ENCODE measurements around the gene KCNJ10.

Gene KCNJ10

DNA sequence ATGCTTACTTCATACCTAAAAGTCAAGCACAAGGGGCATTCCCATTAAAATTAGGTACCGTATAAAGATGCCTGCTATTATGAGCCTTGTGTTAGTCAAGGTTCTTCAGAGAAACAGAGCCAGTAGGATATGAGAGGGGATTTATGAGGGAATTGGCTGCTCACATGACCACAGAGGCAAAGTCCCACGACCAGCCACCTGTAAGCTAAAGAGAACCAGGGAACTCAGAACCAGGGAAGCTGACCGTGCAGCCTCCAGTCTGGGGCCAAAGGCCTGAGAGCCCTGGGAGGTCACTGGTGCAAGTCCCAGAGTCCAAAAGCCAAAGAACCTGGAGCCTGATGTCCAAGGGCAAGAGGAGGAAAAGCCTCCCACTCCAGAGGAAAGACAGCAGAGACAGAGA lies 58.2 kb downstream of the KCNJ10 start:
- H3K36me3 ChIP-seq (ENCODE audit: insufficient read depth, low read length): no peaks in the 10 kb centered on the region
- no peak overlapping the region for H3K9ac ChIP-seq (ENCODE audit: low read depth, low read length)
- no peaks in the 10 kb centered on the region for H3K79me2 ChIP-seq (ENCODE audit: insufficient read depth, low read length)
- DNase-seq: no peak
- no peaks in the 10 kb centered on the region for H3K4me1 ChIP-seq (ENCODE audit: insufficient read depth, low read length)
- no peak overlapping the region for H3K4me3 ChIP-seq (ENCODE audit: low read depth in 1 of 2, low read length in 2 of 2)
- no peak overlapping the region for H3K27ac ChIP-seq (ENCODE audit: low read length)
- no peak overlapping the region for H3K4me2 ChIP-seq (ENCODE audit: insufficient read depth, low read length)
- no peak for TF ChIP-seq EZH2 (IDR thresholded peaks at IDR 0.05; ENCODE audit: borderline replicate concordance, low read depth, low read length, severe bottlenecking)
- H2AFZ ChIP-seq (ENCODE audit: low read depth, low read length): no peak overlapping the region
- no peaks in the 10 kb centered on the region for H3K9me3 ChIP-seq (ENCODE audit: insufficient read depth, low read length, severe bottlenecking)
- no peaks in the 10 kb centered on the region for H4K20me1 ChIP-seq (ENCODE audit: insufficient read depth, low read length)
- H3K27me3 ChIP-seq (ENCODE audit: insufficient read depth, low read length, poor library complexity): peaks cover 21% of the 10 kb centered on the region
- no peak for ATAC-seq (ENCODE audit: insufficient read depth, low read depth)

GRCh38 chr1:160009801-160010200 lies 60.2 kb downstream of the KCNJ10 start:
- no peak overlapping the region for H3K27ac ChIP-seq (ENCODE audit: low read length)
- ATAC-seq (ENCODE audit: insufficient read depth, low read depth): no peak
- H3K4me3 ChIP-seq (ENCODE audit: low read depth in 1 of 2, low read length in 2 of 2): no peak overlapping the region
- H3K4me2 ChIP-seq (ENCODE audit: insufficient read depth, low read length): no peak overlapping the region
- H3K27me3 ChIP-seq (ENCODE audit: insufficient read depth, low read length, poor library complexity): peaks cover 16% of the 10 kb centered on the region
- DNase-seq: no peak
- H2AFZ ChIP-seq (ENCODE audit: low read depth, low read length): no peak overlapping the region
- no peaks in the 10 kb centered on the region for H3K79me2 ChIP-seq (ENCODE audit: insufficient read depth, low read length)
- no peaks in the 10 kb centered on the region for H3K4me1 ChIP-seq (ENCODE audit: insufficient read depth, low read length)
- H3K9me3 ChIP-seq (ENCODE audit: insufficient read depth, low read length, severe bottlenecking): no peaks in the 10 kb centered on the region
- no peaks in the 10 kb centered on the region for H4K20me1 ChIP-seq (ENCODE audit: insufficient read depth, low read length)
- no peak overlapping the region for H3K9ac ChIP-seq (ENCODE audit: low read depth, low read length)
- H3K36me3 ChIP-seq (ENCODE audit: insufficient read depth, low read length): no peaks in the 10 kb centered on the region
- TF ChIP-seq EZH2 (IDR thresholded peaks at IDR 0.05; ENCODE audit: borderline replicate concordance, low read depth, low read length, severe bottlenecking): no peak
- TF ChIP-seq CTCF (IDR thresholded peaks at IDR 0.05; ENCODE audit: borderline replicate concordance, extremely low read depth, low read length, poor library complexity, severe bottlenecking): no peak

DNA sequence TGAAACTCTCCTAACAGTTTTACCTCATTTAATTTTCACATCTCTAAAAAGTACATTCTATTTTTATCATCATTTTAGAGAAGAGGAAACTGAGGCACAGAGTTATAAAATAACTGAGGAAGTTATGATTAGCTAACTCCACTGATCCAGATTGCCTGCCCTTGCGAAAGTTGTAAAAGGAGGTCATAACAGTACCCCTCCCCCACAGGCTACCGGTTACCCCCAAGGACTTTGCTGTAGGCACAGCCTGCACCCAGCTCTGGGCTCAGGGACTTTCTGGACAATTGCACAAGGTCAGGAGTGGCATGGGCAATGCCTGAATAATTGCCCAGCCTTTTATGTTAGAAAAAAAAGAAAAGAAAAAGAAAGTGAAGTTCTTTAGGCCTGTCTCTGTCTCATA lies 60.9 kb downstream of the KCNJ10 start:
- ATAC-seq (ENCODE audit: insufficient read depth, low read depth) (no peak), DNase-seq (no peak)
- Histone ChIP-seq H3K9me3 (ENCODE audit: insufficient read depth, low read length, severe bottlenecking) (no peaks in the 10 kb centered on the region), H3K79me2 (ENCODE audit: insufficient read depth, low read length) (no peaks in the 10 kb centered on the region), H3K9ac (ENCODE audit: low read depth, low read length) (no peak overlapping the region), H3K4me2 (ENCODE audit: insufficient read depth, low read length) (no peak overlapping the region), H2AFZ (ENCODE audit: low read depth, low read length) (no peak overlapping the region), H3K27me3 (ENCODE audit: insufficient read depth, low read length, poor library complexity) (peaks cover 14% of the 10 kb centered on the region), H3K4me1 (ENCODE audit: insufficient read depth, low read length) (no peaks in the 10 kb centered on the region), H4K20me1 (ENCODE audit: insufficient read depth, low read length) (no peaks in the 10 kb centered on the region), H3K36me3 (ENCODE audit: insufficient read depth, low read length) (no peaks in the 10 kb centered on the region), H3K4me3 (ENCODE audit: low read depth in 1 of 2, low read length in 2 of 2) (no peak overlapping the region), H3K27ac (ENCODE audit: low read length) (no peak overlapping the region)
- TF ChIP-seq CTCF (IDR thresholded peaks at IDR 0.05; ENCODE audit: borderline replicate concordance, extremely low read depth, low read length, poor library complexity, severe bottlenecking) (no peak), EZH2 (IDR thresholded peaks at IDR 0.05; ENCODE audit: borderline replicate concordance, low read depth, low read length, severe bottlenecking) (no peak)

GRCh38 chr1:160007577-160008200 lies 62.3 kb downstream of the KCNJ10 start:
- no peaks in the 10 kb centered on the region for H4K20me1 ChIP-seq (ENCODE audit: insufficient read depth, low read length)
- no peaks in the 10 kb centered on the region for H3K36me3 ChIP-seq (ENCODE audit: insufficient read depth, low read length)
- no peak for TF ChIP-seq EZH2 (IDR thresholded peaks at IDR 0.05; ENCODE audit: borderline replicate concordance, low read depth, low read length, severe bottlenecking)
- TF ChIP-seq CTCF (IDR thresholded peaks at IDR 0.05; ENCODE audit: borderline replicate concordance, extremely low read depth, low read length, poor library complexity, severe bottlenecking): peak; percentile 89
- no peak overlapping the region for H2AFZ ChIP-seq (ENCODE audit: low read depth, low read length)
- DNase-seq: no peak
- H3K27ac ChIP-seq (ENCODE audit: low read length): no peak overlapping the region
- ATAC-seq (ENCODE audit: insufficient read depth, low read depth): 0 out of 3 replicates have a peak, but pooled peaks have one; percentile 40
- H3K79me2 ChIP-seq (ENCODE audit: insufficient read depth, low read length): no peaks in the 10 kb centered on the region
- H3K4me2 ChIP-seq (ENCODE audit: insufficient read depth, low read length): no peak overlapping the region
- H3K9me3 ChIP-seq (ENCODE audit: insufficient read depth, low read length, severe bottlenecking): no peaks in the 10 kb centered on the region
- H3K4me1 ChIP-seq (ENCODE audit: insufficient read depth, low read length): no peaks in the 10 kb centered on the region
- no peak overlapping the region for H3K4me3 ChIP-seq (ENCODE audit: low read depth in 1 of 2, low read length in 2 of 2)
- peaks cover 4% of the 10 kb centered on the region for H3K27me3 ChIP-seq (ENCODE audit: insufficient read depth, low read length, poor library complexity)
- H3K9ac ChIP-seq (ENCODE audit: low read depth, low read length): no peak overlapping the region
